Activated naive CD4-positive, alpha-beta T cell treated with anti-CD3 and anti-CD28 coated beads, Interleukin-2, amount 50 U/mL, for 72 hours (primary cell): ENCODE data around the gene LRCOL1. TPM values are rescaled to one million over a fixed set of nuclear protein-coding genes. Genes with fewer than 3 reads are reported as not detected.
A peak's percentile ranks its signal among the peaks of the same experiment; 100 is the strongest.

Source experiments
- ATAC-seq, 2 donors: fragments of 150-1000 bp; cut with Tn5 transposase; 2 replicates each; pipeline ENCODE4 v1.10.0; 2021; ENCODE audit warnings: mild to moderate bottlenecking in 2 of 2, moderate library complexity in 2 of 2
- DNase-seq, 2 donors: peaks; one replicate each; pipeline ENCODE4 v3.0.0; 2021 to 2022; ENCODE audit warnings: low spot score in 2 of 2
- H3K27ac Mint-ChIP-seq, 2 donors: one replicate each; pipeline ENCODE4 v1.8.0; 2022; ENCODE audit warnings: mild to moderate bottlenecking in 2 of 2, mixed read lengths in 2 of 2
- H3K36me3 Mint-ChIP-seq, 2 donors: one replicate each; pipeline ENCODE4 v1.8.0; 2022; ENCODE audit warnings: mixed read lengths in 2 of 2
- H3K9me3 Mint-ChIP-seq, 2 donors: one replicate each; pipeline ENCODE4 v1.8.0; 2022; ENCODE audit warnings: mixed read lengths in 2 of 2
- total RNA-seq, 2 donors: library from RNA; stranded (reverse); gene quantifications; one replicate each; pipeline ENCODE4 v1.2.3, GENCODE V29; 2022

LRCOL1 gene
- total RNA-seq, 2 donors from 2014 or later, result not detected

DNA sequence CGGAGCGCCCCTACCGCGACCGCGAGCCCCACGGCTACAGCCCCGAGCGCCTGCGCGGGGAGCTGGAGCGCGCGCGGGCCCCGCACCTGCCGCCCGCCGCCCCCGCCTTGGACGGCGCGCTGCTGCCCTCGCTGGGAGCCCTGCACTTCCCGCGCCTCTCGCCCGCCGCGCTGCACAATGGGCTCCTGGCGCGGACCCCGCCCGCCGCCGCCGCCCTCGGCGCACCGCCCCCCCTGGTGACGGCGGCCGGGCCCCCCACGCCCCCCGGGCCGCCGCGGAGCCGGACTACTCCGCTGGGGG is 27.0 kb downstream of the LRCOL1 start:
- no peaks in the 10 kb centered on the region for H3K9me3 Mint-ChIP-seq
- no peaks in the 10 kb centered on the region for H3K36me3 Mint-ChIP-seq
- ATAC-seq (no peak), DNase-seq (no peak)
- H3K27ac Mint-ChIP-seq, result no peak overlapping the region

DNA sequence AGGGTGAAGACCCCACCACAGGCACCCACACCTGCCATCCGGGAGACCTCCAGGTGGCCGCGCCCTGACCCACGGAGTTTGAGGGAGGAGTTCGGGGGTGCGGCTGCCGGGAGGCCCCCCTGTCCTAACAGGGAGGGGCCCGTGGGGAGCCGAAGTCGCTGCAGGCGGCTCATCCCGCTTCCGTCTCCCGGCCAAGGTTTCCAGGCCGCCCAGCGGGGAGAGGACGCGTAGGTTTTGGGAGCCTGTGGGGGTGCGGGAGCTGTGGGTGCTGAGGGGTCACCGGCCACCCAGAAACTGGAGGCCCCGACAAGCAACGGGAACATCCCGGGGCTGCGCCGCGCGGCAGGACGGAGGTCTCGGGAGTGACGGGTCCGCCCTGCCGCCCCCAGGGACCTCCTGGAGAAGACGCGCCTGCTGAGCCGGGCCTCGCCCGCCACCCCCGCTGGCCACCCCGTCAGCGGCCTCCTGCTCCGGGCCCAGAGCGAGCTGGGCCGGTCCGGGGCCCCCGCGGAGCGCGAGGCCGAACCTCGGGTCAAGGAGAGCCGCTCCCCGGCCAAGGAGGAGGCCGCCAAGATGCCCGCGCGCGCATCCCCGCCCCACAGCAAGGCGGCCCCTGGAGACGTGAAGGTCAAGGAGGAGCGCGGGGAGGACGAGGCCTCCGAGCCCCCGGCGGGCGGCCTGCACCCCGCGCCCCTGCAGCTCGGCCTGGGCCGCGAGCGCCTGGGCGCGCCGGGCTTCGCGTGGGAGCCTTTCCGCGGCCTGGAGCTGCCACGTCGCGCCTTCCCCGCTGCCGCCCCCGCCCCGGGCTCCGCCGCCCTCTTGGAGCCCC is 27.6 kb downstream of the LRCOL1 start:
- ATAC-seq, result no peak
- Mint-ChIP-seq H3K27ac (no peak overlapping the region), H3K9me3 (no peaks in the 10 kb centered on the region), H3K36me3 (no peaks in the 10 kb centered on the region)
- no peak for DNase-seq

DNA sequence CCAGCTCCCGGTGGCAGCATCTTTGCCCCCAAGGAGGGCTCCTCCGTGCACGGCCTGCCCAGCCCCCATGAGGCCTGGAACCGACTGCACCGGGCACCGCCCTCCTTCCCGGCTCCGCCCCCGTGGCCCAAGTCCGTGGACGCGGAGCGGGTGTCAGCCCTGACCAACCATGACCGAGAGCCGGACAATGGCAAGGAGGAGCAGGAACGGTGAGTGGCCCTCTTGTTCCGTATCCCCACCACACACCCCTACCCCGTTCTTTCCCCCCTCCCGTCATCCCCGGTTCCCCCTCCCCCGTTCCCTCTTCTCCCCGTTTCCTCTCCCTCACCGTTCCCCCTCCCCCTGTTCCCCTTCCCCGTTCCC is 28.3 kb downstream of the LRCOL1 start:
- Mint-ChIP-seq H3K9me3 (no peaks in the 10 kb centered on the region), H3K36me3 (no peaks in the 10 kb centered on the region), H3K27ac (no peak overlapping the region)
- DNase-seq, result no peak
- no peak for ATAC-seq

GRCh38 chr12:132581348-132582057 is 28.9 kb downstream of the LRCOL1 start:
- no peak for ATAC-seq
- no peaks in the 10 kb centered on the region for H3K9me3 Mint-ChIP-seq
- DNase-seq, result no peak
- H3K36me3 Mint-ChIP-seq, result no peaks in the 10 kb centered on the region
- no peak overlapping the region for H3K27ac Mint-ChIP-seq

- ATAC-seq (no peak), DNase-seq (no peak)
- no peak overlapping the region for H3K27ac Mint-ChIP-seq
- H3K9me3 Mint-ChIP-seq, result no peaks in the 10 kb centered on the region
- H3K36me3 Mint-ChIP-seq, result no peaks in the 10 kb centered on the region
Measured at GRCh38 chr12:132580701-132581292, 29.6 kb downstream of the LRCOL1 start.

GRCh38 chr12:132579744-132580143 is 30.6 kb downstream of the LRCOL1 start:
- Mint-ChIP-seq H3K9me3 (no peaks in the 10 kb centered on the region), H3K36me3 (no peaks in the 10 kb centered on the region), H3K27ac (no peak overlapping the region)
- DNase-seq, result no peak
- no peak for ATAC-seq

GRCh38 chr12:132578826-132579225 is 31.6 kb downstream of the LRCOL1 start:
- DNase-seq, result no peak
- ATAC-seq, result no peak
- no peak overlapping the region for H3K27ac Mint-ChIP-seq
- H3K9me3 Mint-ChIP-seq, result no peaks in the 10 kb centered on the region
- H3K36me3 Mint-ChIP-seq, result no peaks in the 10 kb centered on the region

DNA sequence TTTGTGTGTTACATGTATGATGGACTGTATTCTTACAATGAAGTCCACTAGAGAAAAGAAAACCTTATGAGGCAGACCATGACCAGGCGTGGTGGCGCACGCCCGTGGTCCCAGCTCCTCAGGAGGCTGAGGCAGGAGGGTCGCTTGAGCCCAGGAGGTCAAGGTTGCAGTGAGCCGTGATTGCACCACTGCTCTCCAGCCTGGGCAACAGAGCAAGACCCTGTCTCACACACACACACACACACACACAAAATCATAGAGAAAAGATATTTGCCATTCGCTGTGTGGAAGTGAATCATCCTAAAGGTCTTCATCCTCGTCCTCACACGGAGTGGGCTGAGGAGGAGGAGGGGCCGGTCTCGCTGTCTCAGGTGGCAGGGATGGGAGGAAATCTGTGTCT is 32.3 kb downstream of the LRCOL1 start:
- H3K36me3 Mint-ChIP-seq, result no peaks in the 10 kb centered on the region
- H3K27ac Mint-ChIP-seq, result peak overlapping the region in 1 of 2 donors; percentile 11
- no peak for DNase-seq
- no peak for ATAC-seq
- no peaks in the 10 kb centered on the region for H3K9me3 Mint-ChIP-seq

- H3K9me3 Mint-ChIP-seq, result no peaks in the 10 kb centered on the region
- no peak for ATAC-seq
- DNase-seq, result no peak
- no peaks in the 10 kb centered on the region for H3K36me3 Mint-ChIP-seq
- no peak overlapping the region for H3K27ac Mint-ChIP-seq
Measured at GRCh38 chr12:132577191-132577920, 33.0 kb downstream of the LRCOL1 start.

DNA sequence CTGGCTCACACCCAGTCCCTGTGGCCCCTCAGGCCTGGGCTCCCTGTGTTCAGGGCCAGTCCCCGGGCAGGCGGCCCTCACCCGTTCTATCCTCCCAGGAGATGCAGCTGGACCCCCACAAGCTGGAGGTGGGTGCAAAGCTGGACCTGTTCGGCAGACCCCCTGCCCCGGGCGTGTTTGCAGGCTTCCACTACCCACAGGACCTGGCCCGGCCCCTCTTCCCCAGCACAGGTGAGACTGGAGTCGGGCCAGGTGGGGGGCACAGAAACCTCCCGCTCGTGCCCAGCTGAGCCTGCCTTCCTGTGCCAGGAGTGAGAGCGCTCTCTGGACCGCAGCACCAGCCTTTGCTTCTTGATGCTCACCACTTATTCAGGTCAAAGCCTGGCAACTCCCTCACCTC is 33.7 kb downstream of the LRCOL1 start:
- Mint-ChIP-seq H3K36me3 (no peaks in the 10 kb centered on the region), H3K27ac (no peak overlapping the region), H3K9me3 (no peaks in the 10 kb centered on the region)
- DNase-seq (no peak), ATAC-seq (no peak)

- no peaks in the 10 kb centered on the region for H3K36me3 Mint-ChIP-seq
- no peak for DNase-seq
- no peak for ATAC-seq
- no peak overlapping the region for H3K27ac Mint-ChIP-seq
- no peaks in the 10 kb centered on the region for H3K9me3 Mint-ChIP-seq
Measured at GRCh38 chr12:132575661-132576060, 34.7 kb downstream of the LRCOL1 start.

DNA sequence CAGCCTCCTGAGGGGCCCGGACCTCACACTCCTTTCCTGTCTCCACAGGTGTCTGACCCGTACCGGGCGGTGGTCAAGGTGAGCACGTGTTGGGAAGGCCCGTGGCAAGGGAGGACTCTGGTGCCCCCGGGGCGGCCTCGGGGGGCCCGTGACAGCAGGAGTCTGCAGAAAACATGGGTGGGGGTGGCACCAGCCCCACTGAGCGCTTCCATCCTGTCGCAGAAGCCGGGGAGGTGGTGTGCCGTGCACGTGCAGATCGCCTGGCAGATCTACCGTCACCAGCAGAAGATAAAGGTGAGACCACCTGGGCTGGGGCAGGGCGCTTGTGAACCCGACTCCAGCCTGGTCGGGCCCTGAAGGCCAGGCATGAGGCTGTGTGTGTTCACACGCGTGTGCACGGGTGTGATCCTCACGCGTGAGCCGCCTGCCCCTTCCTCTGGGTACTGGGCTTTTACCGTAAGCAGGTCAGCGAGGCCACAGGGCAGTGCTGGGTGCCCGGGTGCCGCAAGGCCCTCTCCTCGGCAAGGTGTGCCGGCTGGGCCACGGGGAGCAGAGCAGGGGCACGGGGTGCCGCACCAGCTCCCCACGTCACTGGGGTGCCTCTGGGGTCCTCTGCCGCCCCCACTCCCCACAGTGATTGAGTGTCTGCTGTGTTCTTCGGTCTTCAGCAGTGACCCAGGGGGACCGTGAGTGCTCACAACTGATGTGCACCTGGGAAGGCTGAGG is 35.9 kb downstream of the LRCOL1 start:
- H3K36me3 Mint-ChIP-seq, result no peaks in the 10 kb centered on the region
- no peak for ATAC-seq
- no peak overlapping the region for H3K27ac Mint-ChIP-seq
- DNase-seq, result no peak
- no peaks in the 10 kb centered on the region for H3K9me3 Mint-ChIP-seq

DNA sequence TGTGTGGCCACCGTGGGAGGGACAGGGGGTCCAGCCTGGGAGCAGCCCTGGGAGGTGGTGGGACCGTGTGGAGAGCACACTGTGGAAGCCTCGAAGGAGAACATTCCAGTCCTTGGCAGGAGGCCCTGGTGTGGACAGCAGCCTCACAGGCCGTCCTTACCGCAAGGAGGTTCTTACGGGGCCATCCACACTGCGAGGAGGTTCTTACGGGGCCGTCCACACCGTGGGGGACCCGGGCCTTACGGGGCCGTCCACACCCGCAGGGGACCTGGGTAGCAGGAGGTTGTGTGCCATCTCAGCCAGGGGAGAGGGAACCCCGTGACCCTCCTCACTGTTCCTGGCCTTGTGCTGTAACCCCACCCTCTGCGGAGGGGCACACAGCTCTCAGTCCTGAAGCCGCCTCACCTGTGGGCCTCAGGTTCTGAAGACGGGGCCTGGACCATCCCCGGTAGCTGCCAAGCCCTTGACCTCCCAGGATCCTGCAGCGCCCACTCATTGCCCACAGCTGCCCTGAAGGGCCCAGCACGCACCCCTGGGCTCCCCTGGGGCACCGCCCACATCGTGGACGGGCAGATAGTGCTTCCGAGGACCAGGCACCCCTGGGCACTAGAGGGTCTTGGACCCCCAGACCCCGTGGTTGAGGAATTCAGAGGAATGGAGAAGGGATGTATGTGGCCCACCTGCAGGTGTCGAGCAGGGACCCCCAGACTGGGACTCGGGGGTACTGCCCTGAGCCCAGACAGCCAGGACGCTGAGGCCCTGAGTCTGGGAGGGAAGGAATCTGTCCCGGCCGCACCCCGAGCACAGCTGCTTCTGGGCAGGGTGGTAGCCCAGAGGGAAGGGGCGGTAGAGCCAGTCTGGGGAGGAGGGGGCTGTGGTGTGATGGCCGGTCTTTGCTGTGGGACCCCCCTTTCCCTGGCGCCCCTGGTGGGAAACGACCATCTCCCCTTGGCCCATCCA is 37.3 kb downstream of the LRCOL1 start:
- DNase-seq, result no peak
- ATAC-seq, result no peak
- no peaks in the 10 kb centered on the region for H3K36me3 Mint-ChIP-seq
- H3K9me3 Mint-ChIP-seq, result no peaks in the 10 kb centered on the region
- H3K27ac Mint-ChIP-seq, result no peak overlapping the region

GRCh38 chr12:132572106-132572505 is 38.3 kb downstream of the LRCOL1 start:
- H3K36me3 Mint-ChIP-seq, result no peaks in the 10 kb centered on the region
- H3K27ac Mint-ChIP-seq, result no peak overlapping the region
- no peaks in the 10 kb centered on the region for H3K9me3 Mint-ChIP-seq
- ATAC-seq (no peak), DNase-seq (no peak)

- no peak for ATAC-seq
- Mint-ChIP-seq H3K27ac (no peak overlapping the region), H3K36me3 (no peaks in the 10 kb centered on the region), H3K9me3 (no peaks in the 10 kb centered on the region)
- DNase-seq, result no peak
Measured at GRCh38 chr12:132571598-132571997, 38.8 kb downstream of the LRCOL1 start.

DNA sequence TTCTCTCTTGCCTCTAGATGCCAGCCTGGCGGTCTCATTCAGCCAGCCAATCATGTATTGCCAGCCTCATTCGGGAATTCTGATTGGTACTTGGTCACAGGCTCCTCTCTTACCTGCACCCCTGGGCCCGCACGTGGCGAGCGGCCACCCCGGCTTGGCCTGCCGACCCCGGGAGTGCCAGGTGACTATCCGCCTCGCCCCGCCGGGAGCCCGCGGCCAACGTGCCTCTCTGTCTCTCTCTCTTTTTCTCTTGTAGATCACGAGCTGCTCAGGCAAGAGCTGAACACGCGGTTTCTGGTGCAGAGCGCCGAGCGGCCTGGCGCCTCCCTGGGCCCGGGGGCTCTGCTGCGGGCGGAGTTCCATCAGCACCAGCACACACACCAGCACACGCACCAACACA is 39.3 kb downstream of the LRCOL1 start:
- no peaks in the 10 kb centered on the region for H3K36me3 Mint-ChIP-seq
- no peak overlapping the region for H3K27ac Mint-ChIP-seq
- DNase-seq (no peak), ATAC-seq (no peak)
- no peaks in the 10 kb centered on the region for H3K9me3 Mint-ChIP-seq
